Breast epithelium (tissue), 4 donors: Measurements from ENCODE around the gene ZAR1L. TPM values are rescaled to one million over a fixed set of nuclear protein-coding genes. Genes with fewer than 3 reads are reported as not detected.

Source experiments
- DNase-seq, 2 donors: peaks; one replicate each; pipeline ENCODE4 v3.0.0-alpha.2; 2019; ENCODE audit warnings: low spot score in 2 of 2
- H3K27ac ChIP-seq, 2 donors: fragments of 200-600 bp; sonication (generic) in 1 of 2; one replicate each; pipeline ENCODE4 v1.5.1; 2016 to 2019; ENCODE audit warnings: mild to moderate bottlenecking in 1 of 2
- H3K27me3 ChIP-seq, 2 donors: fragments of 200-600 bp; sonication (generic) in 1 of 2; one replicate each; pipeline versions ENCODE4 v1.5.1 to v1.6.0; 2017 to 2019; ENCODE audit warnings: control low read depth in 1 of 2, mild to moderate bottlenecking in 1 of 2
- H3K36me3 ChIP-seq: fragments of 200-600 bp; one replicate; pipeline ENCODE4 v1.5.1; 2019
- H3K4me1 ChIP-seq, 2 donors: fragments of 200-600 bp; sonication (generic); one replicate each; pipeline ENCODE4 v1.5.1; 2016 to 2019; ENCODE audit warnings: control low read depth in 1 of 2
- H3K4me3 ChIP-seq, 3 donors: fragments of 200-600 bp; sonication (generic); 1 replicate in 2 of 3; 2 replicates in 1 of 3; pipeline ENCODE4 v1.5.1; 2016 to 2019; ENCODE audit warnings: mild to moderate bottlenecking in 3 of 3, moderate library complexity in 2 of 3
- H3K9me3 ChIP-seq, 2 donors: fragments of 200-600 bp; sonication (generic) in 1 of 2; one replicate each; pipeline ENCODE4 v1.5.1; 2016 to 2019; ENCODE audit warnings: control low read depth in 1 of 2
- POLR2A ChIP-seq: fragments of 450-650 bp; IDR thresholded peaks from one replicate; pipeline ENCODE4 v1.6.1; 2016; ENCODE audit warnings: antibody characterized with exemption, mild to moderate bottlenecking, moderate library complexity
- POLR2AphosphoS5 ChIP-seq, 3 donors: sonication (generic); formaldehyde crosslinking; IDR thresholded peaks; one replicate each; pipeline ENCODE4 v1.6.1; 2017; ENCODE audit warnings: antibody characterized with exemption in 3 of 3
- intact Hi-C: fragments of 100-400 bp; cut with DNase I; formaldehyde crosslinking; loops from one replicate; pipeline ENCODE4 v1.15.1; 2023; ENCODE audit warnings: low total_unique reads
- total RNA-seq, 3 donors: library from RNA; depleted of rRNA; stranded (reverse); fragments of >200 nt; gene quantifications; one replicate each; pipeline ENCODE4 v1.1.0, GENCODE V29; 2016
- TF ChIP-seq, protein P1 (sequence below), 3 donors: fragments of 450-650 bp; IDR thresholded peaks; one replicate each; pipeline ENCODE4 v1.5.1; 2016 to 2017; ENCODE audit warnings: antibody characterized with exemption in 3 of 3, mild to moderate bottlenecking in 3 of 3, moderate library complexity in 3 of 3

ZAR1L gene
- total RNA-seq, 3 donors from 2014 or later, result not detected

DNA sequence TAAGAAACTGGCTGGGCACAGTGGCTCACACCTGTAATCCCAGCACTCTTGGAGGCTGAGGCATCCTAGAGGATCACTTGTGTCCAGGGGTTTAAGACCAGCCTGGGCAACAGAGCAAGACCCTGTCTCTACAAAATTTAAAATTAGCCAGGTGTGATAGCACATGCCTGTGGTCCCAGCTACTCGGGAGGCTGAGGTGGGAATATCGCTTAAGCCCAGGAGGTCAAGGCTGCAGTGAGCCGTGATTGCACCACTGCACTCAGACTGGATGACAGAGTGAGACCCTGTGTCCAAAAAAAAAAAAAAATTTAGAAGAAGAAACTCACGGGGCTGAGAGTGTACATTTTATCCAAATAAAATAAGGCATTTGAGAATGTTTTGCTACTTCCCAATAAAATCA lies 58.9 kb downstream of the ZAR1L start:
- H3K4me3 ChIP-seq, result peak overlapping the region in 1 of 3 donors; percentile 39
- H3K27ac ChIP-seq, result peak overlapping the region; percentile 79 to 82
- DNase-seq, result no peak
- TF ChIP-seq, protein P1, sequence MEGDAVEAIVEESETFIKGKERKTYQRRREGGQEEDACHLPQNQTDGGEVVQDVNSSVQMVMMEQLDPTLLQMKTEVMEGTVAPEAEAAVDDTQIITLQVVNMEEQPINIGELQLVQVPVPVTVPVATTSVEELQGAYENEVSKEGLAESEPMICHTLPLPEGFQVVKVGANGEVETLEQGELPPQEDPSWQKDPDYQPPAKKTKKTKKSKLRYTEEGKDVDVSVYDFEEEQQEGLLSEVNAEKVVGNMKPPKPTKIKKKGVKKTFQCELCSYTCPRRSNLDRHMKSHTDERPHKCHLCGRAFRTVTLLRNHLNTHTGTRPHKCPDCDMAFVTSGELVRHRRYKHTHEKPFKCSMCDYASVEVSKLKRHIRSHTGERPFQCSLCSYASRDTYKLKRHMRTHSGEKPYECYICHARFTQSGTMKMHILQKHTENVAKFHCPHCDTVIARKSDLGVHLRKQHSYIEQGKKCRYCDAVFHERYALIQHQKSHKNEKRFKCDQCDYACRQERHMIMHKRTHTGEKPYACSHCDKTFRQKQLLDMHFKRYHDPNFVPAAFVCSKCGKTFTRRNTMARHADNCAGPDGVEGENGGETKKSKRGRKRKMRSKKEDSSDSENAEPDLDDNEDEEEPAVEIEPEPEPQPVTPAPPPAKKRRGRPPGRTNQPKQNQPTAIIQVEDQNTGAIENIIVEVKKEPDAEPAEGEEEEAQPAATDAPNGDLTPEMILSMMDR (IDR thresholded peaks at IDR 0.05), result no peak
- no peak for TF ChIP-seq POLR2A
- no peak for TF ChIP-seq POLR2AphosphoS5 (IDR thresholded peaks at IDR 0.05)
- no peaks in the 10 kb centered on the region for H3K4me1 ChIP-seq
- H3K27me3 ChIP-seq, result no peaks in the 10 kb centered on the region
- no peaks in the 10 kb centered on the region for H3K9me3 ChIP-seq
- intact Hi-C loops, result no loop called here
- peaks cover 5% of the 10 kb centered on the region for H3K36me3 ChIP-seq

DNA sequence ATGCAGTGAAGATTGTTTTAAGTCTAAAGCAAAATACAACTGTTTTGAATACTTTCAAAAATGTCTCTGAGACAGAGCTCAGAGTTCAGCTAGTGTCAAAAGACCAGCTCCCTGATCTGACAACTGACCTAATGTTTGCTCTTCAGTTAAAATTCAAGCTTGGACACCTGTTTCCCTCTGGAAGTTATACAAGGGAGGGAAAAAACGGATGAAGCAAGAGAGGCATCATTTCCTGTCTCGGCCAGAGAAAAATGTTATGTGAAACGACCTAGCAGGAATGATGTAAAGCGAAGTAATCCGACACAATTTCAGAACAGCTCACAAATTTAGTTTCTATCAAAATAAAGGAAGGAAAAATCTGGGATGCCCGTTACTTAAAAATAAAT lies 59.4 kb downstream of the ZAR1L start:
- TF ChIP-seq POLR2A, result no peak
- H3K4me3 ChIP-seq, result peak overlapping the region; percentile 23 to 50 (median 39)
- H3K9me3 ChIP-seq, result no peaks in the 10 kb centered on the region
- H3K27ac ChIP-seq, result peak overlapping the region; percentile 79 to 82
- no peaks in the 10 kb centered on the region for H3K27me3 ChIP-seq
- DNase-seq, result no peak
- peaks cover 5% of the 10 kb centered on the region for H3K36me3 ChIP-seq
- H3K4me1 ChIP-seq, result no peaks in the 10 kb centered on the region
- intact Hi-C loops, result no loop called here

DNA sequence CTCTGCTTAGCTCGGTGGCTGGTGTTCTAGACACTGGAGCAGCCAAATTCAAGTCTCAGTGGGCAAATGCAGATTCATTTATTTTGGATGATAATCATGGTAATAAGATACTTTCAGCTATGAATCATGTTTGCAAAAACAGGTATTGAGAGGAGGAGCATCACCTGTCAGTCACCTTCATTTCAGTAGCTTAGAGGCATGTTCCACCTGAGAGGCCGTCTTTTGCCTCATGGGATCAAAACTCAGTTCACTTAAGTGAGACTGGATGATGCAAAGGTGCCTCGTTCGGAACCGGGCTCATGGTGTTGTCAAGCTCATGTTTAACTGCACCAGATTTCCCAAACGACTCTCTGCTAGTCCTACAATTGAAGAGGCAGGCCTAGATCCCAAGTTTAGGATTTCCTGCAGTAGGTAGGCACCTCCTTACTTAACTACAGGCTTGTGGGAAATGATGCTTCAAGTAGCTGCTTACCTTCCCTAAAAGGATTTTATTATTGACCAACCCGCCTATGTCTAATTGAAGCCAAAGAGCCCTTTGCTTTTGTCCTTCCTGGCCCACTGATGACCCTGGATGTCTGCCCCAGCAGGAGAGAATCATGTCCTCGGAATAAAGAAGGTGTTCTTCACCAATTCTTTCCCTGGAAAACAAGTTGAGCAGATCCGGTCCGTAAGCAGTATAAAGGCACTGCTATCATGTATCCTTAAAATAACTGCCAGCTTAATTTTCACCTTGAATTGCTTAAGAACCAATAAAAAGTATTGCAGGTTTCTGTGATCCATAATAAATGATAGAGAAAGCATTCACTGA lies 60.0 kb downstream of the ZAR1L start:
- H3K27ac ChIP-seq, result peak overlapping the region; percentile 79 to 82

DNA sequence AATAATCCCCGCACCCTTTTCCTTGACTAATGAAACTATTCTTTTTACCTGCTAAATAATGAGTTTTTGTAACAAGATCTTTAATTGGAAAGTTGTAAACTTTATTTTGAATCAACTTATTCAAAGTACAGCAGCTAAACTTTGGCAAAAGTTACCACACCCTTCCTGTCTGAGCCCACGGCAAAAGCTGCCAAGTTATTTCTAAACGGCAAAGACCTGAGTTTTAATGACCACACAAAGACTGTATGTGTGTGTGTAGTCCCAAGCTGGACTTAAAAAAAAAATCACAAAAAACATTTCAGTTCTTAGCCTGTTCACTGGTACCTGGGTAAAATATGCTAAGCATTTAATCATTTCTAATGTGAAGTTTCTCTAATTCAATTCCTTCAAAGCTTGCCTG lies 60.7 kb downstream of the ZAR1L start:
- no peaks in the 10 kb centered on the region for H3K27me3 ChIP-seq
- no peak for DNase-seq
- peak overlapping the region; percentile 23 to 50 (median 39) for H3K4me3 ChIP-seq
- no peaks in the 10 kb centered on the region for H3K9me3 ChIP-seq
- TF ChIP-seq POLR2A, result no peak
- TF ChIP-seq, protein P1 (IDR thresholded peaks at IDR 0.05), result no peak
- TF ChIP-seq POLR2AphosphoS5 (IDR thresholded peaks at IDR 0.05), result no peak
- intact Hi-C loops, result no loop called here
- H3K4me1 ChIP-seq, result no peaks in the 10 kb centered on the region
- peak overlapping the region; percentile 79 to 82 for H3K27ac ChIP-seq
- peaks cover 5% of the 10 kb centered on the region for H3K36me3 ChIP-seq

More for the DNA sequence above, 60.0 kb downstream of the ZAR1L start:
- no peaks in the 10 kb centered on the region for H3K9me3 ChIP-seq
- TF ChIP-seq, protein P1 (IDR thresholded peaks at IDR 0.05), result no peak
- TF ChIP-seq POLR2AphosphoS5 (IDR thresholded peaks at IDR 0.05) (no peak), POLR2A (no peak)
- intact Hi-C loops, result no loop called here
- H3K4me3 ChIP-seq, result peak overlapping the region; percentile 23 to 50 (median 39)
- DNase-seq, result no peak
- H3K36me3 ChIP-seq, result peaks cover 5% of the 10 kb centered on the region
- no peaks in the 10 kb centered on the region for H3K27me3 ChIP-seq
- H3K4me1 ChIP-seq, result no peaks in the 10 kb centered on the region

DNA sequence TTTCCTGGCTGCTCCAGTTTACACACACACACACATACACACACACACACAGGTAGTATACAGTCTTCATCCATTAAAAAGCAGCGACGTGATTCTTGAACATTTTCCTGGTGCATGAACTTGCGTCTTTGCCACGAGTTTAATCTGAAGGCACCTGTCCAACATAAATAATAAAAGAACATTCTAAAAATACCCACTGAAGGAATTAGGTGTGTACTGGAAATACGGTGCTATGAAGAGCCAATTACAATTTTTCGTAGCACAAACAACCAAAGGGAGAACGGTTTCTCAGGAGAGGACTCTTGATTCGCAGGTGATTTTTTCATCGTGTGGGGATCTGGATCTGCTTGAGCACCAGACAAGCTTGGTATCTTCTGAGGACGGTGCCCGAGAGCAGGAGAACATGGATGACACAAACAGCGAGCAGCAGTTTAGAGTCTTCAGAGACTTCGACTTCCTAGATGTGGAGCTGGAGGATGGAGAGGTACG lies 61.2 kb downstream of the ZAR1L start:
- H3K4me1 ChIP-seq, result no peaks in the 10 kb centered on the region
- H3K9me3 ChIP-seq, result no peaks in the 10 kb centered on the region
- H3K27ac ChIP-seq, result peak overlapping the region; percentile 79 to 82
- peak overlapping the region; percentile 23 to 50 (median 39) for H3K4me3 ChIP-seq
- no peak for TF ChIP-seq POLR2A
- peak in 2 of 3 donors; percentile 39 to 41 for TF ChIP-seq POLR2AphosphoS5 (IDR thresholded peaks at IDR 0.05)
- TF ChIP-seq, protein P1 (IDR thresholded peaks at IDR 0.05), result no peak
- no peak for DNase-seq
- intact Hi-C loops, result no loop called here
- H3K36me3 ChIP-seq, result peaks cover 5% of the 10 kb centered on the region
- H3K27me3 ChIP-seq, result no peaks in the 10 kb centered on the region

Other genes with a start within 250 kb of the ZAR1L start
- 1 to 10 TPM in 2 of 3 donors, under 1 TPM in 1; 0.98 to 3.5 (median 1.3) TPM for gene BRCA2, start 145 bp upstream of the ZAR1L start, total RNA-seq
- 10 to 100 TPM; 15.7 to 54.3 (median 33.8) TPM for gene N4BP2L1, start 112.8 kb upstream of the ZAR1L start, total RNA-seq
- gene N4BP2L2, start 223.4 kb upstream of the ZAR1L start, total RNA-seq, result 100 to 1,000 TPM; 130 to 341 (median 250) TPM